NOMO-1 treated with DMSO at 0.1 percent for 48 hours (cell line): ENCODE measurements around the gene KCNN3.

ENCODE experiments used
- DNase-seq: peaks from one replicate; lab custom pipeline; 2025; ENCODE audit not compliant: unreplicated experiment; lab: John Stamatoyannopoulos, UW

Gene KCNN3

DNA sequence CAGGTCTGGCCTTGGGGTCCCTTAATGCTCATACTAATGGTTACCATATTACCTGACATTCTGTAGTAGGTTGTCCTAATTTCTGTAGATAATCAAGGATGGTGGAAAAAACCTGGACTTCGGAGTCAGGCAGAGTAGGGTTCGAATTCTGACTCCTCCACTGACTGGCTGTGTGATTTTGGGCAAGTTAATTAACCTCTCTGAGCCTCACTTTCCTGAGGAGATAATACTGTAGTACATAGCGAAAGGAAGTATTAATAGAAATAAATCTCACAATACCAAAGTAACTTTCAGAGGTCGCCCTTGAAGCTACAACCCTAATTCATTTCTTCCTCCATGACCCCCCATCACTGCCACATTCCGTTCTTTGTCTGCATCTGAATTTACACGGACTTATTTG, 72.9 kb downstream of the KCNN3 start:
- no peak for DNase-seq

DNA sequence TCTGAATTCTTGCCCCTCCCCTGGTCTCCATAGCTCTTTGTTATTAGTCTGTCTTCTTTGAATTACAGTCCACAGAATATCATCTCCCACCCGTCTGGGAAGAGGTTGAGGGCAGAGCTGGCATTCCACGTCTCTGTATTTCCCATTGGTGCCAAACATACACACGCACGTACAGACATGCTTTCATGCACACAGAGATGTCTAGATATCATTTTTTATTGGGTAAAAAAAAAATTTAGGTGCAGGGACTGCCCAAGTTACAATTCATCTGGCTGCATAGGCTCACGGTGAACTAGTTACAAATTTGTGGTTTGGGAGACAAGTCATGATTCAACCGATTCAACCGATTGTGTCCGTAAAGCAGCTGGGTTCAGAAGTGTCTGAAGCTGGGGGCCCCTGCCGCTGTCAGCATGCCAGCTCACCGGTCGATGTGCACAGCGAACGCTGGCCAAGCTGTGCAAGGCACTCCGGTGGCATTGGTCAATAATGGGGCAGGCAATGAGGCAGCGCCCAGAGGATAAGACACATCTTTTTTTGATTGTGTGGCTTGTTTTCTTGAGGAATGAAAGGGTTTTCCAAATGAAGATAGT, 73.7 kb downstream of the KCNN3 start:
- DNase-seq: no peak

DNA sequence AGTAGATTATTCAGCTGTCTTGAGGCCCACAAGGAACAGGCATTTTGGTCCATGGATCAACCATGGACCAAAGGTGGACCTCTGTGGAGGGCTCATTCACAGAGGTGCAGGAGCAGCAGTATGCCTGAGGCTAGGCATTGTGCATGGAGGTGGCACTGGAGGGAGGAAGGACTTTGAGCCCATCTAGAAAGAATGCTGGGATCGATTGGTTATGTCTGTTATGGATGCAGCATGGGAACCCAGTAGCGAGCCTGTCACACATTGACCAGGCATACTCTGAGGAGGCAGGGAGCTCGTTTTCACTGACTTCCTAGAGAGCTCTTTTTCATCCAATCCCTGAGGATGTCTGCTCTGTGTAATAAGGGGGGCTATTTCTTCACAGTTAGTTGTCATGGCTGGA, 75.5 kb downstream of the KCNN3 start:
- no peak for DNase-seq

DNA sequence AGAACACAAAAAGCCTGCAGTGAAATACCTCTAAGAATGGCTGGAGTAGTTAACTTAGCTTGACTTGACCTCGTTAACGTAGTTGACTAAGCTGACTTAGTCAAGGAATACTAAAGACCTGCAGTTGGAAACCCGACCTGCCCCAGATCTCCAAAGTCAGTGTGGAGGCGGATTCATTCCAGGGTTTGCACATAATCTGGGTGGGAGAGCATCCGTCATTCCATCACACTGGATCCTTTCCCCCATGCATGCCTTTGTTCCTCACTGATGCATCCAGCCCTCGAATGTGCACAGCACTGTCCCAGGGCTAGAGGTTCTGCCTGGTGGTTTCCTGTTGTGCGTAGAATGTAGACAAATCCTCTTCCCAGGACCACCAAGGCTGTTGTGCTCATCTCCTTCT, 76.4 kb downstream of the KCNN3 start:
- DNase-seq: no peak

DNA sequence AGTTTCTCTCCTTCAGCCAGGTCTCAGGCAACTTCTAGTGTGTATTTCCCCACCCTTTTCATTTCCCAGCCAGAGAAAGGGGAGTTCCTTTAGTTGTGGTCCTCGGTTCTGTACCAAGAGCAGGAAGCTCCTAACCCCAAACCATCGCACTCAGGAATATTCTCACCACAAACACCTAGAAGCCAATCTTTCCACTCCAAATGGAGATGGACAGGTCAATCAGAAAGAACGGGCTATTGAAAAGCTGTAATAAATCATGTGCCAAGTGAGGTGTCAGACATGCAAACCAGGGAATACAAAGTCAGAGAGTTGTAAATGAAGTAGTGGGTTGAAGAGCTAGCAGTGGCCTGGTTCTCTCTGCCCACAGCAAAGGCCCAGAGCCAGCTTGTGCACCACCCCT, 77.2 kb downstream of the KCNN3 start:
- no peak for DNase-seq

DNA sequence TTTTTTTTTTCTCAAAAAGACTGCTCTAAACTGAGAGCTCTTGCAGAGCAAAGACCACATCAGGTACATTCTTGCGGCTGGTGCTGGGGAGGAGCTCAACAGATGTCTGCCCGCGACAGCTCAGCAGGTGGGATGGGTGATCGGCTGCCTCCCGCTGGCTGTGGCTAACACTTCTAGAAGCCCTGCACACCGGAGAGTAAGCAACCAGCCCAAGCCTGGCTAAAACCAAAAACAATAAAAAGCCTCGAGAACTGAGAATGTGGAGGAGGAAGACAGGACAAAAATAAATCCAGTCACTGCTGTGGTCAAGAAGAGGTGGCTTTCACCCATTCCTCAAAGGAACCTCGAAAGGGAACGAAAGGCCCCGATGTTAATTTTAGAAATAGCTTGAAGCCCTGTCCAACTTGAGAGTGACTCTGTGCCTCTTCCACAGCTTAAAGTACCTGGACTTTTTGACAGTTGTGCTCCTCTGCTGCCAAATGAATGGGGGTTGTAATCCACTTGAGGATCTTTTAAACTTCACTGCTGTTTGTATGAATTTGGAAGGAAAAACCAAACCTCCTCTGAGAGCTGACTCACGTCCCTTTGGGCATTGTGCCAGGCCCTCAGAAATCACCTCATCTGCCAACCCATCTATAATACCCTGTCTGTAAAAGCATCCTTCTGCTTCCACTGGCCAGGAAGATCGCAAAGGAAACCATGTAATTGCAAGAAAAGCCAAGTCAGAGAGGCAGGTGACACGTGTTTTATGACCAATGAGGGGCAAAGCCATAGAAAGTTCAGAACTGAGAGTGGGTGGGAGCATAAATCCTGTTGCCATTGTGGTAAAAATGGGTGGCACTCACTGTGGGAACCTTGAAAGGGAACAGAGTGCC, 78.6 kb downstream of the KCNN3 start:
- no peak for DNase-seq

DNA sequence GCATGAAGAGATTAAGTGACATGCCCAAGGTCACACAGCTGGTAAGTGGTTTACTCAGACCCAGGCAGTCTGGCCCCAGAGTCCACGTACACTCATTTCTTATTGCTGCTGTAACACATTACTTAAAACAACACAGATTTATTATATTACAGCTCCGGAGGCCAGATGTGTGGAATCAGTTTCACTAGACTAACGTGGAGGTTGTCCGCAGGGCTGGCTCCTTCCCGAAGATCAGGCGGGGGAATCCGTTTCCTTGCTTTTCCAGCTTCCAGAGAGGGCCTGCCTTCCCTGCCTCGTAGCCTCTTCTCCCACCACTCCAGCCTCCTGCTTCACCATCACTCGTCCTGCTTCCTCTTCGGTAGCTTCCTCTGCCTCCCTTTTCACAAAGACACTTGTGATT, 81.2 kb downstream of the KCNN3 start:
- no peak for DNase-seq

DNA sequence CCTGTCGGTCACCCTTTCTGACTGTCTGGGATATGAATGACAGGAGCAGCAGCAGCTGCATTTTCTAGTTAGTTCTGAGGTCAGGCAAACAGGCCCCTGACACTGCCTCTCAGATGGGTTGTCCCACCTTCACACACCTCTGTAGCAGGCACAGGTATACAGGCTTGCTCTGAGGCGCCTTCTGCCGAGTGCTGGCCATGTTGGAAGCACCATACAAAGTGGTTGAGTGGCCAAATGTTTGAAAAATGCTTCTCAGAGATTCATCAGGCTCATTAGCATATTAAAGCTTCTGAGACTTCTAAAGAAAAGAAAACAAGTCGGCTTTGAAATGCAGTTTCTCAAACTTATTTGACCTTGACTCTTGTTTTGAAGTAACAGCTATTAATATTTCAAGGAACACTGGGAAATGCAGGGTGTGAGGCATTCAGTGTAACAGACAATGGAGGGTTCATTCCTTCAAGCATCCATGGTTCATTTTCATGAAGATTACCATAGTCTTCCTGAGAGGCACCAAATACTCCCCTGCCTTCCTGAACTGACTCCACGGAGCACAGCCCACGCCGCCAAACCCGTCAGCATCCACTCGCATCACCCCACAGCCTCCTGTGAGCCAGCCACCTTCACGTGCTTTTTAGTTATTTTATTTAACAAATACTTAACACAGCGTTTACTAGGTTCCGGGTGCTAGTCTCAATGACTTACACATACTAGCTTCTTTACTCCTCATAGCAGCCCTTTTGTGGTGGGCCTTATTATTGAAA, 81.8 kb downstream of the KCNN3 start:
- DNase-seq: no peak

DNA sequence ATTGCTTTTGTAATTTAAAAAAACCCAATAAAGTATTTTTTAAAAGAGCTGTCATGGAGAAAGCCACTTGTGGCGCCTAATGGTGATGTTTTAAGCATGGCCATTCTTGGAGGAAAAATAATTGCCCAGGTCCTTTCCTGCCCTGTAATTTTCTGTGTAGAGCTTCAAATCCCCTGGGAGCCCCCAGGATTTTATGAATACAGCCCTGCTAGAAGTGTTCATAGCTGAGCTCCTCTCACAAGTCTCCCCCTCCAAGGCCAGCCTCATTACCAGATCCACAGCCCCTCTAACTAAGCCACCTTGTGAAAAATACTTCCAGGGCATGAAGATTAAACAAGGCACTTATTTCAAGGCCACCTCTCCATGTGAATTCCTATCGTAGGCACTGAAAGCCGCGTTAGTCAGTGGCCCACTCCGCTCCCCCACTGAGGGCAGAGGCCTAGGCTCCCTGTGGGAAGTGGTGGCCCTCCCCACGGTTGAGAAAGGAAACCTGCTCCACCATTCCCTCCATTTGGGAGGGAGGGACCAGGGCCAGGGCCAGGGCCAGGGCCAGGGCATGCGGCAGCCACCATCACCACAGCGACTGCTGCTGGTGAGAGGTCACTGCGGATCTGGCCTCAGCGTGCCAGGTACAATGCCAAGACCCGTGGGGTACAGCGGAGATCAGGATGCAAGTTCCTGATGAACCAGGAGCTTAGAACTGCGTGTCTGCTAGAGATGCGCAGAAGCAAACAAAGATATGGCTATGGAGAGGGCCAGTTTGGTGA, 83.1 kb downstream of the KCNN3 start:
- DNase-seq: no peak

DNA sequence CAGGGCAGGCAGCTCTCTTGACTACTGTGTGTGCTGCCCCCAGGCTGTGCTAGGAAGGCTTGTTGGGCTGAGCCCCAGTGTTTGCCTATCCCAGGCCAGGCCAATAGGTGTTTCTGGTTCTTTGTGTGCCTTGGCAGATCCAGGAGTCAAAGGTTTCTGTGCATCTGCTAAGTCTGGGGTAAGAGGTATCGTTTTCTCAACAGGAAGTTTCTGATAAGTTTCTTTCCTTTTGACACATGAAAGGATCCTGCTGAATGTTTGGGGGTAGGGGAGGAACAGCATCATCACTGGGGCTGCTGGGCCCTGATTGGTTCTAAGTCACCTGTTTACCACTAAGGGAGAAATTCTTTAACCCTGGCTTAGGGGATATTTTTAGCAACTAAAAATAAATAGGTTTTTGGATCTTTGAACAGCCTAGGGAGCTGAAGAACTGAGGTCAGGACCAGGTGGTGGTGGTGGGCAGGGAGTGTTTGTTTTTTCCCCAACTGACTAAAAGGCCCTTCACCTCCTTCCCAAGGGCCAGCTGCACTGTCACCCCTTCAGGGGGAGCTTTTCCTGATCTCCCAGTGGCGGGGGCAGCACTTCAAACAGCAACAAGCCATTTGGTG, 85.1 kb downstream of the KCNN3 start:
- DNase-seq: no peak

DNA sequence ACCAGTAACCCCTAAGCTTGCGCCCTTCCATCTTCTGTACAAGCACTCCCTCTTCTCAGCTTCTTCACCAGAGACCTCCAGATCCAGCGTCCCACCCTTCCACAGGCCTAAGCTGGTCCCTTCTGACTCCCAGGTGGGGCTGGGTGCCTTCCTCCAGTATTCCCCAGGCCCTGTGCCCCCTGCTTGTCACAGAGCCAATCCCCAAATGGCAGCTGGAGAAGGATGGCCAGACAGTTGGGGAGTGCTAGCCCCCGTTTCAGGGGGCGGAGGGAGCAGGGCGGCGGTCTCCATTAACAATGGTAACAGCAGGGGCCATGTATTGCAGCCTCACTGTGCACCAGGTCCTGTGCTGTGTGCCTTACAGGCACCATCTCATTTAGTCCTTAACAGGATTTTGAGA, 85.7 kb downstream of the KCNN3 start:
- DNase-seq: no peak

DNA sequence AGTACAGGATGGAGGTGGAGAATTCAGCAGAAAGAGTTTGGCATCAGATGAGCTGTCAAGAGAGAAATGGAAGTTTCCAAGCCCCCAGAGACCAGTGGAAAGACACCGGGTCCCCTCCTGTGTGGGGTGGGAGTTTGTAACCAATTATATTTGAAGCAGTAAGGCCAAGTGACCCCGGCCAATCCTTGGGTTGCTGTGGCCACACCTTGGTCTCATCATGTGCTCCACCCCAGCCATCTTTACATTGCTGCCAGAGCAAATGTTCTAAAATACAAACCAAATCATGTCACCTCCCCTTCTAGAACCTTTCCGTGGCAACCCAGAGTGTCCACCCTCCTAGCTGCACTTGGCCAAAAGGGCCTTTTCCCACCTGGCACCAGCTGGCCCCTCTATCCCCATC, 86.1 kb downstream of the KCNN3 start:
- no peak for DNase-seq

DNA sequence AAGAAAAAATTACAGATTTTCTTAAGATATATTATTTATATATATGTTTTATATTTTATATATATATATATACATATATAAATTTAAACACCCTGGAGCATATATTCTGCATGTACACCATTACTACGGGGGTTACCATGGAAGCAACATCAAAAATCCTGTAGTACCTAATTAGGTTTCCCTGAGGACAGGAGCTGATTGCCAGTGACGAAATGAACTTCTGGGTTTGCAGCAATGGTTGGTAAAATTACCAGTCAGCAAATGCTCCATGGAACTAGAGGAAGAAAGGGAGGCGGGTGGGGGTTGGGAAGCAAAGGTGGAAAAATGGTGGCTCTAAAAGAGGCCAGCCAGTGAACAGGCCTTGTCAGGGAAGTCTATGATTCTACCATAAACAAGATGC, 89.5 kb downstream of the KCNN3 start:
- DNase-seq: no peak

DNA sequence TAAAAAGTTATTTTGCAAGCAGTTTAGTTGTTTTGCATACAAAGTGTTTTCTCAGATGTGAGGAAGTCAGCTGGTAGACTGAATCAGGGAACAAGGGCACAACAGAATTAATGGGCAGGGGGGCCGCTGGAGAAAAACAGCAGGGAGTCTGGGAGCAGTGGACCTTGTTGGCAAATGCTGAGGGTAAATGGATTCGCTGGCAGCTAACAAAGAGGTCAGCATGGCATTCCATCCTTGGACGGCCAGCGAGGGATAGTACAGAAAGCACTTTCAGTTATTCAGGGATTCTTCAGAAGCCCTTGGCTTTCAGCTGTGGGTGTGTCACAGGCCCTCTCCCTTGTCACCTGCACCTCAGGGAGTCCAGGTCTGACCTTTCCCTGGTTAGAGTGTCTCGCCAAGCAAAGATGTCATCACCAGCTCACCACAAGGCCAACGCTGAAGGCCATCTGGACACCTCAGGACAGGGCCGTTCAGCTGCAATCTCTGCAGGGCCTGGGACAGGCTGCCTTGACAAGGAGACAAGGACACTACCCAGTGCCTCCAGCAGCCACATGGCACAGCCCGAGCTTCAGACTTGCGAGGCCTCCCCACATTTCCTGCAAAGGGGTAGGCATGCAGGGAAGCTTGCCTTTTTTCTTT, 90.4 kb downstream of the KCNN3 start:
- DNase-seq: no peak

DNA sequence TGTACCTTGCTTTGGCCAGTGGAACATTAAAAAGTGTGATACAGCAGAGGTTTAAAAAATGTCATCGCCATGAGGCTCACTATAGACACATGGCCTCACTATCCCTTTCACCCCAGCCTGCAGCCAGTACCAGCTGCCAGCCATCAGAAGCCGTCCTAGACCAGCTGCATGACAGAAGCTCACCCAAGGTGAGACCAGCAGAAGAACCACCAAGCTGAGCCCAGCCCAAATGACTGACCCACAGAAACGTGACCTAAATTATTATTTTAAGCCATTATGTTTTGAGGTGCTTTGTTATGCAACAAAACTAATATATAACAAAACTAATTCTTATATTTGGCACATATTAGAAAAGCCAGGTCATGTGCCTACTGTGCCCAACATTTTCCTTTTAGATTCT, 91.1 kb downstream of the KCNN3 start:
- no peak for DNase-seq

DNA sequence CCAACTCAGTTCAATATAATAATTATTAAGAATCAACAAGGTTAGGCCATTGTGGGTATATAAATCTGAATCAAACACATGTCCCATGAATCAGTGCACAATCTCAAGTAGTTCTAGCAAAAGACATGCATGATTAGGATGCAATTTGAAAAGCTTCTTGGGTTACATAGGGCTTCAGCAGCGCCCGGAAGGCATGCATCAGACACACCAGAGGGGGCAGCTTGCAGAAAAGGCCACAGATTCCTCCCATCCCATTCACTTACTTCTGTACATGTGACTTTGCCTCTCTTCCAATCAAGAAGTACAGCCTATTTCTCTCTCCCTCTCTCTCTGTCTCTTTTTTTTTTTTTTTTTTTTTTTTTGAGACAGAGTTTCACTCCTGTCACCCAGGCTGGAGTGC, 91.8 kb downstream of the KCNN3 start:
- no peak for DNase-seq

DNA sequence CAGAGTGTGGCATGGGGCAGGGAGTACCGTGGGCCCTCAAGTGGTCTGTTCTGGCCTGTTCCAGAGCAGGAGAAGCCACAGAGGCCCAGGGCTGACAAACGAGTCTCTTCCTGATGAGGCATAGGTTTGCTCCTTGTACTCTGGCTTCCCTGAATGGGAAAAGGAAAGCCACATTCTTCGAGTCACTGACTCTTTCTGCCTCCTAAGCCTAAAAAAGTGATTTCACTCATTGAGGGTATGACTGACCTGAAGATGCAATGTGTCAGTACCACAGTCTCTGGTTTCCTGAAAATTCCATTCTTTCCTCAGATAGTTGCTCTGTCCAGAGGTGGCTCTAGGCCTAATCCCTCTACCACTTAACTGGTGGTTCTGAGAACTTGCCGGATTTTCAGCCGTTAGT, 92.3 kb downstream of the KCNN3 start:
- DNase-seq: no peak

DNA sequence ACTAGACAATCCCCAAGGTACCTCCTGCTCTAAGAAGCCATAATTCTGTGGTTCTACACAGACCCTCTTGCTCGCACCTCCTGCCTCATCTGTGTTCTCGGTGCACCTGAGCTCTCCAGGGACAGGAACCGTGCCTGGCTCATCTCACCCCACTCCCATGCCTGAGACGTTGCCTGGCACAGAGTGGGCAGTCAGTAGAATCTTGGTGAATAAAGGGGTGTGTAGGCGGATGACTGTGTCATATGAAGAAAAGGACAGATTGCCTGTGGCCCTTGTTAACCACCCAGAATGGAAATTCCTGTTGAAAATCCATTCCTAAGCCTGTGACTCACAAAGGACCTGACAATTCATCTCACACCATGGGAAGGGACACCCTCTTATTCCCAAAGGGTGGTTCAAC, 92.9 kb downstream of the KCNN3 start:
- DNase-seq: no peak

DNA sequence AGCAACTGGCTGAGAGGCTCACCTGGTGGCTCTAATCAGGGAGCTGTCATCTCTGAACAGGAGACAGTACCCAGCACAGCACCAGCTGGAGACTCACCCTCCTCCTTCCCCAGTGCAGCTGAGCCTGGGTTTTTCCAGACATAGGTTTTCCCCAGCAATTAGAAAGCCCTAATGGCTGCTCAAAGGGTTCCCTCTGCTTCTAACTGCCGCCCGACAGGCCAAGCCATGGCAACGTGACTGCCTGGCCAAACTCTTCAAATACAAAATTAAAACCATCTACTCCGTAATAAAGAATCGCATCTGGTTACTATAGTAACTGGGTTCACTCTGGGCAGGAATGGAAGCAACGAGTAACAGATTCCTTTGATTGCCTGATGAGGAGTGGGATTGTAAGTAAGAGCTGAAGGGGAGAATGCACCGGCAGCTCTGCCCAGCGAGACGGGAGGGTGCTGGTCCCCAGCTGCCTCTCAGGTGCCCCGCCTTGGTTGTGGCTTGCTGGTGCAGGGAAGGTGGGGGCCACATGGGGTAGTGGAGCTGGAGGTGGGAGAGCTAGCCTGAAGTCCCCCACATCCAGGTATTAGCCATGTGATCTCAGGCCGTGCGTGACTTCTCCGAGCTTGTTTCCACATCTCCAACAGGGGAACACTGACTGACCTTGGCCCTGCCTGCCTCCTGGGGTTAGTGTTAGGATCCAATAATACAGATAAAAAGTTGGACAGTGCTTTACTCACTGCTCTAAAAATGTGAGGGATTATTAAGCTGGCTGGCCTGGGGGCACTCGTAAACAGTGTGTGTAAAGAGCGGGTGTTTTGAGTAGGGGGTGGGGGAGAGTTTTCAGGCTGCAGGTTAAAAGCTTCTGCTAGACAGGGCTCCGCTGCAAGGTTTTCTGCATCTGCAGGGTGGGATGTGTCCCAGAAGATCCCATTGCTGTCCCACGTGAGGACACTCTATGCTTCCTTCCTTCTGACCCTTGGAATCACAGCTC, 94.2 kb downstream of the KCNN3 start:
- DNase-seq: no peak
